GM12878 (cell line): ENCODE measurements around the gene HAUS7.

ENCODE experiments used
- CTCF ChIP-seq, 3 experiments: IDR thresholded peaks in 2 of 3; conservative IDR thresholded peaks in 1 of 3; 2 replicates each; pipeline ENCODE4 v1.5.1; 2011; ENCODE audit warnings: low read depth in 3 of 3, low read length in 3 of 3, mild to moderate bottlenecking in 3 of 3, control low read depth in 2 of 3, moderate library complexity in 2 of 3, inconsistent platforms in 1 of 3, mixed read lengths in 1 of 3; ENCODE audit not compliant: control insufficient read depth in 2 of 3, insufficient read depth in 1 of 3; ENCODE audit errors: extremely low read depth in 1 of 3
- JUND ChIP-seq: IDR thresholded peaks from 2 replicates; pipeline ENCODE4 v1.6.1; 2012; ENCODE audit warnings: low read depth, mild to moderate bottlenecking, low read length, improper control_type of control experiment, moderate library complexity
- MXI1 ChIP-seq: fragments of 150-350 bp; IDR thresholded peaks from 2 replicates; pipeline ENCODE4 v1.6.1; 2011; ENCODE audit warnings: low read depth, mild to moderate bottlenecking, inconsistent platforms, low read length, improper control_type of control experiment
- NR2F1 ChIP-seq: fragments of 450-650 bp; conservative IDR thresholded peaks from 2 replicates; pipeline ENCODE4 v1.6.1; 2017; ENCODE audit warnings: mild to moderate bottlenecking
- POLR2A ChIP-seq: IDR thresholded peaks from 2 replicates; pipeline ENCODE4 v1.6.1; 2011; ENCODE audit warnings: low read depth, mild to moderate bottlenecking, low read length
- POLR2AphosphoS5 ChIP-seq: IDR thresholded peaks from 2 replicates; pipeline ENCODE4 v1.6.1; 2011; ENCODE audit warnings: mild to moderate bottlenecking, low read length, inconsistent platforms
- TCF7 ChIP-seq: IDR thresholded peaks from 2 replicates; pipeline ENCODE4 v1.6.1; 2014; ENCODE audit warnings: antibody characterized with exemption, borderline replicate concordance

GRCh38 chrX:153511784-153512500 lies 41.6 kb upstream of the HAUS7 start:
- TF ChIP-seq NR2F1: no peak
- TF ChIP-seq POLR2AphosphoS5: no peak
- no peak for TF ChIP-seq TCF7
- no peak for TF ChIP-seq MXI1
- no peak for TF ChIP-seq JUND
- no peak for TF ChIP-seq POLR2A
- no peak for TF ChIP-seq CTCF (IDR thresholded peaks at IDR 0.05 in 2 of 3, conservative IDR thresholded peaks at IDR 0.05 in 1 of 3; ENCODE audit: control insufficient read depth in 2 of 3, extremely low read depth in 1 of 3, insufficient read depth in 1 of 3, low read depth in 3 of 3, low read length in 3 of 3)
